ENCODE measurements around the gene DIO3. TPM values are rescaled to one million over a fixed set of nuclear protein-coding genes. Genes with fewer than 3 reads are reported as not detected.

DIO3 gene
- polyA plus RNA-seq, 1 donor from 2014 or later, result 49.2 TPM

GRCh38 chr14:101512376-101512695 lies 49.0 kb upstream of the DIO3 start:
- Histone ChIP-seq H3K9ac (ENCODE audit: low read length) (no peak overlapping the region), H3K27me3 (ENCODE audit: insufficient read depth, low read depth, low read length) (no peaks in the 10 kb centered on the region), H3F3A (ENCODE audit: insufficient read depth, low read length, poor library complexity, severe bottlenecking) (no peaks in the 10 kb centered on the region), H3K27ac (ENCODE audit: low read length) (no peak overlapping the region), H3K4me2 (ENCODE audit: low read length) (no peak overlapping the region), H3K4me3 (ENCODE audit: low read length) (no peak overlapping the region), H3K79me2 (replicated peaks; ENCODE audit: insufficient read depth, low read length) (no peaks in the 10 kb centered on the region), H2AFZ (ENCODE audit: low read depth, low read length) (no peak overlapping the region), H3K9me2 (ENCODE audit: insufficient read depth, low read length) (no peaks in the 10 kb centered on the region), H4K20me1 (ENCODE audit: insufficient read depth) (no peaks in the 10 kb centered on the region), H3K9me3 (ENCODE audit: low read length) (no peaks in the 10 kb centered on the region), H3K36me3 (ENCODE audit: insufficient read depth, low read length) (no peaks in the 10 kb centered on the region)
- no peak for TF ChIP-seq SMC3 (conservative IDR thresholded peaks at IDR 0.05; ENCODE audit: poor library complexity)
- TF ChIP-seq TAF1 (IDR thresholded peaks at IDR 0.05; ENCODE audit: low read depth), result no peak
- TF ChIP-seq REST (IDR thresholded peaks at IDR 0.05; ENCODE audit: borderline replicate concordance), result no peak
- TF ChIP-seq RAD21 (conservative IDR thresholded peaks at IDR 0.05), result no peak
- no peak for TF ChIP-seq POLR2AphosphoS5 (IDR thresholded peaks at IDR 0.05)
- TF ChIP-seq, protein P1, sequence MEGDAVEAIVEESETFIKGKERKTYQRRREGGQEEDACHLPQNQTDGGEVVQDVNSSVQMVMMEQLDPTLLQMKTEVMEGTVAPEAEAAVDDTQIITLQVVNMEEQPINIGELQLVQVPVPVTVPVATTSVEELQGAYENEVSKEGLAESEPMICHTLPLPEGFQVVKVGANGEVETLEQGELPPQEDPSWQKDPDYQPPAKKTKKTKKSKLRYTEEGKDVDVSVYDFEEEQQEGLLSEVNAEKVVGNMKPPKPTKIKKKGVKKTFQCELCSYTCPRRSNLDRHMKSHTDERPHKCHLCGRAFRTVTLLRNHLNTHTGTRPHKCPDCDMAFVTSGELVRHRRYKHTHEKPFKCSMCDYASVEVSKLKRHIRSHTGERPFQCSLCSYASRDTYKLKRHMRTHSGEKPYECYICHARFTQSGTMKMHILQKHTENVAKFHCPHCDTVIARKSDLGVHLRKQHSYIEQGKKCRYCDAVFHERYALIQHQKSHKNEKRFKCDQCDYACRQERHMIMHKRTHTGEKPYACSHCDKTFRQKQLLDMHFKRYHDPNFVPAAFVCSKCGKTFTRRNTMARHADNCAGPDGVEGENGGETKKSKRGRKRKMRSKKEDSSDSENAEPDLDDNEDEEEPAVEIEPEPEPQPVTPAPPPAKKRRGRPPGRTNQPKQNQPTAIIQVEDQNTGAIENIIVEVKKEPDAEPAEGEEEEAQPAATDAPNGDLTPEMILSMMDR (IDR thresholded peaks at IDR 0.05; ENCODE audit: poor library complexity, severe bottlenecking), result no peak
- no peak for TF ChIP-seq EZH2 (IDR thresholded peaks at IDR 0.05; ENCODE audit: borderline replicate concordance, insufficient read depth, low read length, poor library complexity, severe bottlenecking)
- no peak for TF ChIP-seq MXI1 (conservative IDR thresholded peaks at IDR 0.05; ENCODE audit: poor library complexity, severe bottlenecking)
- TF ChIP-seq EP300 (conservative IDR thresholded peaks at IDR 0.05; ENCODE audit: poor library complexity, severe bottlenecking), result no peak

GRCh38 chr14:101514136-101514535 lies 47.2 kb upstream of the DIO3 start:
- Histone ChIP-seq H3K4me3 (ENCODE audit: low read length) (no peak overlapping the region), H3K9me2 (ENCODE audit: insufficient read depth, low read length) (no peaks in the 10 kb centered on the region), H2AFZ (ENCODE audit: low read depth, low read length) (no peak overlapping the region), H3K9ac (ENCODE audit: low read length) (no peak overlapping the region), H3K9me3 (ENCODE audit: low read length) (no peaks in the 10 kb centered on the region), H4K20me1 (ENCODE audit: insufficient read depth) (no peaks in the 10 kb centered on the region), H3K27ac (ENCODE audit: low read length) (no peak overlapping the region), H3K36me3 (ENCODE audit: insufficient read depth, low read length) (no peaks in the 10 kb centered on the region), H3K27me3 (ENCODE audit: insufficient read depth, low read depth, low read length) (no peaks in the 10 kb centered on the region), H3K4me2 (ENCODE audit: low read length) (no peak overlapping the region), H3K79me2 (replicated peaks; ENCODE audit: insufficient read depth, low read length) (no peaks in the 10 kb centered on the region), H3F3A (ENCODE audit: insufficient read depth, low read length, poor library complexity, severe bottlenecking) (no peaks in the 10 kb centered on the region)
- TF ChIP-seq EP300 (conservative IDR thresholded peaks at IDR 0.05; ENCODE audit: poor library complexity, severe bottlenecking) (no peak), EZH2 (IDR thresholded peaks at IDR 0.05; ENCODE audit: borderline replicate concordance, insufficient read depth, low read length, poor library complexity, severe bottlenecking) (no peak), MXI1 (conservative IDR thresholded peaks at IDR 0.05; ENCODE audit: poor library complexity, severe bottlenecking) (no peak), REST (IDR thresholded peaks at IDR 0.05; ENCODE audit: borderline replicate concordance) (no peak), TAF1 (IDR thresholded peaks at IDR 0.05; ENCODE audit: low read depth) (no peak), RAD21 (conservative IDR thresholded peaks at IDR 0.05) (no peak), SMC3 (conservative IDR thresholded peaks at IDR 0.05; ENCODE audit: poor library complexity) (no peak)
- TF ChIP-seq, protein P1 (IDR thresholded peaks at IDR 0.05; ENCODE audit: poor library complexity, severe bottlenecking), result no peak

Data from neural cell (in vitro differentiated cells).